GM12878 (cell line): ENCODE results near the gene FRRS1L. TPM values are rescaled to one million over a fixed set of nuclear protein-coding genes. Genes with fewer than 3 reads are reported as not detected.

Experiments used
- ATAC-seq: fragments of 200-7000 bp; cut with Tn5 transposase; 3 replicates; pipeline ENCODE4 v1.9.1; 2020; ENCODE audit warnings: mild to moderate bottlenecking, moderate library complexity
- BruUV-seq: library from RNA; stranded (reverse); fragments of 400-500 nt; replicated peaks from 2 replicates; lab custom pipeline; 2021; lab: Mats Ljungman, UMichigan
- CTCF ChIA-PET: fragments of 300-600 bp; sonication (Branson Sonifier 250); formaldehyde crosslinking; extraction: SDS; loops from one replicate; lab custom pipeline; 2021; ENCODE audit warnings: inconsistent platforms; lab: Yijun Ruan, JAX
- POLR2A ChIA-PET: fragments of 350-600 bp; formaldehyde crosslinking; extraction: SDS; loops from one replicate; lab custom pipeline; 2021; ENCODE audit warnings: inconsistent platforms; lab: Charles Lee
- RAD21 ChIA-PET: fragments of 300-600 bp; sonication (Branson Sonifier 250); formaldehyde crosslinking; loops from one replicate; lab custom pipeline; 2023; ENCODE audit warnings: antibody characterized with exemption; ENCODE audit not compliant: unreplicated experiment; lab: Charles Lee
- SMC1A ChIA-PET: fragments of 300-600 bp; sonication (Branson Sonifier 250); formaldehyde crosslinking; loops from one replicate; lab custom pipeline; 2023; ENCODE audit not compliant: unreplicated experiment, uncharacterized antibody; lab: Charles Lee
- DNase-seq: peaks from one replicate; pipeline ENCODE4 v3.0.0-alpha.2; 2011; ENCODE audit warnings: low read depth, low spot score
- FAIRE-seq: peaks from 3 replicates; lab custom pipeline; 2011; peaks lifted over from hg19 to GRCh38; lab: Jason Lieb, UNC
- H2AFZ ChIP-seq: 2 replicates; pipeline ENCODE4 v1.6.0; 2011; ENCODE audit warnings: low read depth, low read length, control low read depth; ENCODE audit not compliant: control insufficient read depth
- H3K27ac ChIP-seq: 2 replicates; pipeline ENCODE4 v1.5.1; 2011; ENCODE audit warnings: control low read depth; ENCODE audit not compliant: control insufficient read depth, insufficient read depth
- H3K27me3 ChIP-seq, 2 experiments: replicated peaks in 1 of 2; 2 replicates each; pipeline versions ENCODE4 v1.6.0 to v1.6.1; 2011; ENCODE audit warnings: low read length in 1 of 2; ENCODE audit not compliant: control insufficient read depth in 2 of 2, insufficient read depth in 2 of 2
- H3K36me3 ChIP-seq, 2 experiments: 2 replicates each; pipeline ENCODE4 v1.5.1; 2011; ENCODE audit warnings: low read length in 1 of 2; ENCODE audit not compliant: control insufficient read depth in 2 of 2, insufficient read depth in 2 of 2
- H3K4me1 ChIP-seq: 2 replicates; pipeline ENCODE4 v1.6.1; 2011; ENCODE audit warnings: mild to moderate bottlenecking, low read length, moderate library complexity, mixed read lengths; ENCODE audit not compliant: control insufficient read depth, insufficient read depth
- H3K4me2 ChIP-seq: 2 replicates; pipeline ENCODE4 v1.6.0; 2011; ENCODE audit warnings: control low read depth; ENCODE audit not compliant: control insufficient read depth, insufficient read depth
- H3K4me3 ChIP-seq: fragments of 200-600 bp; sonication (generic); 2 replicates; pipeline ENCODE4 v1.5.1; 2016
- H3K79me2 ChIP-seq: 2 replicates; pipeline ENCODE4 v1.6.0; 2011; ENCODE audit warnings: low read length; ENCODE audit not compliant: control insufficient read depth, insufficient read depth
- H3K9ac ChIP-seq: 2 replicates; pipeline ENCODE4 v1.8.0; 2011; ENCODE audit warnings: low read length, control low read depth, mixed read lengths; ENCODE audit not compliant: control insufficient read depth, insufficient read depth
- H3K9me3 ChIP-seq: replicated peaks from 3 replicates; pipeline ENCODE4 v1.5.1; 2011; ENCODE audit warnings: mild to moderate bottlenecking, low read length; ENCODE audit not compliant: control insufficient read depth, insufficient read depth
- H4K20me1 ChIP-seq: 2 replicates; pipeline ENCODE4 v1.6.0; 2011; ENCODE audit not compliant: control insufficient read depth, insufficient read depth
- JUNB ChIP-seq: IDR thresholded peaks from 2 replicates; pipeline ENCODE4 v1.6.1; 2016; ENCODE audit warnings: antibody characterized with exemption, mild to moderate bottlenecking
- NFIC ChIP-seq: IDR thresholded peaks from 2 replicates; pipeline ENCODE4 v1.6.1; 2012; ENCODE audit warnings: low read depth, mild to moderate bottlenecking, inconsistent platforms, low read length, moderate library complexity
- RAD21 ChIP-seq: IDR thresholded peaks from 2 replicates; pipeline ENCODE4 v1.6.1; 2011; ENCODE audit warnings: mild to moderate bottlenecking, low read depth, low read length, moderate library complexity; ENCODE audit not compliant: insufficient read depth
- SKIL ChIP-seq: fragments of 450-650 bp; IDR thresholded peaks from 2 replicates; pipeline ENCODE4 v1.6.1; 2017; ENCODE audit warnings: mild to moderate bottlenecking, low read depth, inconsistent platforms; ENCODE audit not compliant: poor library complexity, severe bottlenecking
- SMC3 ChIP-seq: IDR thresholded peaks from 2 replicates; pipeline ENCODE4 v1.6.1; 2011; ENCODE audit warnings: low read length, improper control_type of control experiment, borderline replicate concordance
- SREBF2 ChIP-seq: IDR thresholded peaks from 2 replicates; pipeline ENCODE4 v1.6.1; 2012; ENCODE audit warnings: mild to moderate bottlenecking, low read length
- YBX1 ChIP-seq: fragments of 450-650 bp; IDR thresholded peaks from 2 replicates; pipeline ENCODE4 v1.6.1; 2016; ENCODE audit warnings: antibody characterized with exemption
- ZBTB33 ChIP-seq: fragments of 450-650 bp; IDR thresholded peaks from 2 replicates; pipeline ENCODE4 v1.6.1; 2017; ENCODE audit warnings: mild to moderate bottlenecking
- WGBS: methylation state at CpG from one replicate; pipeline ENCODE4 v1.1.6; 2016; ENCODE audit warnings: low lambda C conversion rate; ENCODE audit not compliant: insufficient replicate concordance, insufficient coverage; ENCODE audit errors: missing lambda C conversion rate; 5-methylcytosine and 5-hydroxymethylcytosine counted together
- in situ Hi-C: fragments of 300-500 bp; cut with MboI; formaldehyde crosslinking; loops from 9 replicates; pipeline ENCODE4 v1.14.3; 2018; ENCODE audit warnings: mixed read lengths
- intact Hi-C: fragments of 100-400 bp; cut with micrococcal nuclease; formaldehyde crosslinking; loops from one replicate; pipeline ENCODE4 v1.14.2; 2022; ENCODE audit not compliant: unreplicated experiment
- polyA plus RNA-seq, 11 experiments: library from polyadenylated mRNA; depleted of rRNA in 4 of 11; unstranded in 6 of 11; stranded (reverse) in 5 of 11; fragments of >200 nt; fragmentation: Nextera tagmentation in 4 of 11; fragmentation: Illumina TruSeq in 1 of 11; extraction: Ambion mirVana in 4 of 11; extraction: Trizol in 1 of 11; gene quantifications; 1 replicate in 1 of 11; 2 replicates in 10 of 11; pipeline versions ENCODE4 v1.2.1 to v1.2.3, GENCODE V29; 2011 to 2016; ENCODE audit warnings: inconsistent platforms in 2 of 11, missing spikeins in 2 of 11, low read depth in 1 of 11
- total RNA-seq, 4 experiments: library from RNA; depleted of rRNA in 3 of 4; stranded (reverse); fragments of >200 nt in 3 of 4; fragmentation: Illumina TruSeq in 1 of 4; extraction: Trizol in 1 of 4; gene quantifications; 2 replicates each; pipeline versions ENCODE4 v1.2.1 to v1.2.3, GENCODE V29; 2013 to 2021

The FRRS1L gene
- total and polyA plus RNA-seq, 10 of the 15 experiments (the other 5 are each of a cell fraction or from before 2014, with no cell fraction given) = not detected

- Histone ChIP-seq H3K9ac (no peak overlapping the region), H4K20me1 (no peaks in the 10 kb centered on the region), H3K27ac (no peak overlapping the region), H3K4me1 (peaks cover 18% of the 10 kb centered on the region), H2AFZ (no peak overlapping the region), H3K27me3 (no peaks in the 10 kb centered on the region), H3K4me2 (peak overlapping the region; percentile 70; the same call in 1 of the 2 replicates), H3K4me3 (no peak overlapping the region), H3K9me3 (no peaks in the 10 kb centered on the region), H3K36me3 (peaks cover 4 to 12% of the 10 kb centered on the region in 2 experiments; a peak in 3 of 4 replicates), H3K79me2 (peaks cover 59% of the 10 kb centered on the region)
- ChIA-PET SMC1A (interaction anchor here (1.0 kb wide), 1 partner anchor 12 kb away, joined by 4 read pairs; the partner anchor contains the start of gene TMEM245), RAD21 (interaction anchor here (3.4 kb wide), 1 partner anchor 11 kb away, joined by 20 read pairs; the partner anchor contains the start of gene TMEM245), CTCF (interaction anchor here (1.3 kb wide), 1 partner anchor 9 kb away, joined by 3 read pairs; no protein-coding TSS in a partner anchor), POLR2A (interaction anchor here (0.6 to 1.0 kb wide), 3 partner anchors 11 to 14 kb away, joined by 3 to 7 read pairs (median 3); no protein-coding TSS in a partner anchor)
- in situ Hi-C loops = no loop called here
- no TSS peak for BruUV-seq
- 90% methylated on average over 4 of the region's 4 CpGs for WGBS
- ATAC-seq (peak; percentile 18; the same call in 2 of the 3 replicates), FAIRE-seq (no peak), DNase-seq (no peak)
- 0 out of 2 replicates have a peak, but pooled peaks have one; percentile 10 for TF ChIP-seq NFIC
- TF ChIP-seq JUNB = 0 out of 2 replicates have a peak, but pooled peaks have one; percentile 9
- no peak for TF ChIP-seq SMC3
- intact Hi-C loops = no loop called here
These were observed 59.4 kb downstream of the FRRS1L start for GRCh38 chr9:109107402-109108240.

- Histone ChIP-seq H3K4me3 (no peak overlapping the region), H3K9ac (no peak overlapping the region), H4K20me1 (no peaks in the 10 kb centered on the region; the same call in 1 of the 2 replicates), H3K36me3 (peaks cover 6 to 20% of the 10 kb centered on the region in 2 experiments; a peak in 3 of 4 replicates), H3K27me3 (no peaks in the 10 kb centered on the region), H3K4me2 (peak overlapping the region; percentile 62; the same call in 1 of the 2 replicates), H2AFZ (no peak overlapping the region), H3K4me1 (peaks cover 30% of the 10 kb centered on the region), H3K9me3 (no peaks in the 10 kb centered on the region), H3K79me2 (peaks cover 38% of the 10 kb centered on the region), H3K27ac (peak overlapping the region; percentile 28; the same call in 1 of the 2 replicates)
- ATAC-seq (peak; percentile 93), DNase-seq (peak; percentile 69), FAIRE-seq (peak; percentile 62)
- BruUV-seq = no TSS peak
- RAD21 ChIA-PET = no interaction called here
- SMC1A ChIA-PET = interaction anchor here (1.0 kb wide), 1 partner anchor 9 kb away, joined by 4 read pairs; no protein-coding TSS in a partner anchor
- POLR2A ChIA-PET = interaction anchor here (0.5 kb wide), 1 partner anchor 59 kb away, joined by 6 read pairs; no protein-coding TSS in a partner anchor
- 3% methylated on average over 3 of the region's 3 CpGs for WGBS
- in situ Hi-C loops (no loop called here), intact Hi-C loops (loop anchor here (5.0 kb wide), 1 partner anchor 310 kb away; no protein-coding TSS in a partner anchor)
- CTCF ChIA-PET = no interaction called here
- TF ChIP-seq SKIL (peak; percentile 76), RAD21 (no peak), YBX1 (no peak), SREBF2 (no peak), ZBTB33 (no peak), NFIC (peak; percentile 84)
These were observed 65.2 kb downstream of the FRRS1L start for GRCh38 chr9:109101810-109102209.
